ENCODE measurements around the gene OTOP2. TPM values are rescaled to one million over a fixed set of nuclear protein-coding genes. Genes with fewer than 3 reads are reported as not detected.

OTOP2 gene
- total and polyA plus RNA-seq, 12 donors, result 0.03 to 0.11 TPM; not detected in 10

- no peak for DNase-seq
- H3K27me3 ChIP-seq, result peaks cover 25% of the 10 kb centered on the region
- TF ChIP-seq POLR2A (IDR thresholded peaks at IDR 0.05), result no peak
- no peak for TF ChIP-seq CTCF (IDR thresholded peaks at IDR 0.05)
- no peaks in the 10 kb centered on the region for H3K4me1 ChIP-seq (replicated peaks in 1 of 2)
- WGBS, 4 donors, result 78 to 84% (median 80%) methylated on average over 3 to 21 of the region's 21 CpGs
- no peak overlapping the region for H3K4me3 ChIP-seq
- H3K36me3 ChIP-seq (replicated peaks in 1 of 2), result no peaks in the 10 kb centered on the region
- H3K27ac ChIP-seq, result no peak overlapping the region
- intact Hi-C loops (cut with DNase I), result no loop called here
- H3K9me3 ChIP-seq (replicated peaks in 1 of 3), result no peaks in the 10 kb centered on the region
These were observed 17.2 kb downstream of the OTOP2 start for GRCh38 chr17:74941128-74941725.

- no peaks in the 10 kb centered on the region for H3K4me1 ChIP-seq (replicated peaks in 1 of 2)
- no peak overlapping the region for H3K4me3 ChIP-seq
- intact Hi-C loops (cut with DNase I), result no loop called here
- WGBS, 4 donors, result 72 to 83% (median 77%) methylated on average over 13 of the region's 13 CpGs
- peaks cover 10% of the 10 kb centered on the region for H3K27me3 ChIP-seq
- no peak for TF ChIP-seq POLR2A (IDR thresholded peaks at IDR 0.05)
- no peak for TF ChIP-seq CTCF (IDR thresholded peaks at IDR 0.05)
- no peaks in the 10 kb centered on the region for H3K36me3 ChIP-seq (replicated peaks in 1 of 2)
- no peak for DNase-seq
- no peak overlapping the region for H3K27ac ChIP-seq
- H3K9me3 ChIP-seq (replicated peaks in 1 of 3), result no peaks in the 10 kb centered on the region
These were observed 19.9 kb downstream of the OTOP2 start for GRCh38 chr17:74943808-74944522.

GRCh38 chr17:74945543-74945942, 21.5 kb downstream of the OTOP2 start:
- Histone ChIP-seq H3K36me3 (replicated peaks in 1 of 2) (no peaks in the 10 kb centered on the region), H3K4me1 (replicated peaks in 1 of 2) (no peaks in the 10 kb centered on the region), H3K27me3 (peaks cover 10% of the 10 kb centered on the region), H3K27ac (no peak overlapping the region), H3K9me3 (replicated peaks in 1 of 3) (no peaks in the 10 kb centered on the region), H3K4me3 (no peak overlapping the region)
- WGBS, 4 donors, result 39 to 46% (median 43%) methylated on average over 6 of the region's 6 CpGs
- no peak for DNase-seq
- TF ChIP-seq CTCF (IDR thresholded peaks at IDR 0.05) (no peak), POLR2A (IDR thresholded peaks at IDR 0.05) (no peak)
- intact Hi-C loops (cut with DNase I), result no loop called here

- WGBS, 4 donors, result 80 to 91% (median 87%) methylated on average over 11 to 14 of the region's 14 CpGs; no CpG with 5 or more reads in 1 of the 4 donors
- no peak for DNase-seq
These were observed 22.6 kb downstream of the OTOP2 start for GRCh38 chr17:74946641-74947040.

More at GRCh38 chr17:74946641-74947040, 22.6 kb downstream of the OTOP2 start:
- no peak overlapping the region for H3K4me3 ChIP-seq
- no peaks in the 10 kb centered on the region for H3K4me1 ChIP-seq (replicated peaks in 1 of 2)
- peaks cover 10% of the 10 kb centered on the region for H3K27me3 ChIP-seq
- no peak overlapping the region for H3K27ac ChIP-seq
- intact Hi-C loops (cut with DNase I), result no loop called here
- H3K36me3 ChIP-seq (replicated peaks in 1 of 2), result no peaks in the 10 kb centered on the region
- no peaks in the 10 kb centered on the region for H3K9me3 ChIP-seq (replicated peaks in 1 of 3)
- TF ChIP-seq POLR2A (IDR thresholded peaks at IDR 0.05) (no peak), CTCF (IDR thresholded peaks at IDR 0.05) (no peak)

Data from adrenal gland (tissue), 12 donors.